ENCODE data around the gene FRMD4A.

FRMD4A gene

DNA sequence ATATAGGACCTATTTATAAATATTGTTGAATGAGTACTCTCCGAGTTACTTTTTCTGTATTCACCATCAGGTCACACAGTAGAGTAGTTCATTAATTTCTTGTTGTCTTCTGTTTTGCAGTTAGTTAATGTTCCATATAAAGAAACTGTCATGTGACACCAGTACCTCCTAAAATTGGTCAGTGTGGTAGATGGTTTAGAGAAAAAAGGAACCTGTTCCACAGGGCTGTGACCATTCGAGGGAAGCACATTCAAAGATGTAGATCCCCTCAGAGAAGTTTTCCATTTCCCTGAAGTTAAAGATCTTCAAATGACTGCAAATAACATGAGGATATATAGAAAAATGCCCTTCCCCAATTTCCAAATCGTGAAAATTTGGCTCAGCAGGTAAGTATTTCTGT, 698.3 kb downstream of the FRMD4A start:
- DNase-seq (ENCODE audit: low read depth, low spot score) = no peak

DNA sequence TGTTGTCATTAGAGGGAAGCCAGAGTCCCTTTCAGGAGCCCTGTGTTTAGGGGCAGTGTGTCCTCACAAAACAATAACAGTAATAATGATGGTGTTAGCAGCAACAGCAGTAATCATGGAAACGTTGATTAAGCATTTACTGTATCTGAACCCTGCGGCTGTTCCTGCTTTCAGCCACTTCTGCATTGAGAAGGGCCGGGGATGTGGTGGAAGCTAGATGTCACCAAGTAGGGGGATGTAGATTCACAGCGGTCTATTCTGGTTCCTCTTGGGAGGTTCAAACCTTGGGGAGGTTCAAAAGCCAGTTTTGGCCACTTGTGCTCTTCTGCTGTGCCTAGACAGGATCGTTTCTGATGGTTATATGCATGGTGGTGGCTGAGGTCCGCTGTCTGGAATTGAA, 699.1 kb downstream of the FRMD4A start:
- no peak for DNase-seq (ENCODE audit: low read depth, low spot score)

DNA sequence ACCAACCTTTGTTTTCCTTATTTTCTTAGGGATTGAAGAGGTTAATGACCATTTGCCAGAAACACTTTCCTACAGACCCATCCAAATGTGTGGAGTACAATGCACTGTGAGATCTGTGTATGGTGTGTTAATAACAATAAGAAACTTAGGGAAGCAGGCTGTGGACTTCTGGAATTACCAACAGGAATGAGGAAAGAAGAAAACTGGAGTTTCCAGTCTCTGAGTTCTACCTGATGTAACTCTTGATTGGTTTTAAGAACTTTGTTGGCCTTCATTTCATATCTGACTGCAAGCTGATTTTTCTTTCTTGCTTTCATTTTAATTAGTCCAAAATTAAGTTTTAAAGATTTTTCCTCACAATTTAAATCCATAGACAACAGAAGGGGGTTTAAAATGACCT, 700.5 kb downstream of the FRMD4A start:
- no peak for DNase-seq (ENCODE audit: low read depth, low spot score)

DNA sequence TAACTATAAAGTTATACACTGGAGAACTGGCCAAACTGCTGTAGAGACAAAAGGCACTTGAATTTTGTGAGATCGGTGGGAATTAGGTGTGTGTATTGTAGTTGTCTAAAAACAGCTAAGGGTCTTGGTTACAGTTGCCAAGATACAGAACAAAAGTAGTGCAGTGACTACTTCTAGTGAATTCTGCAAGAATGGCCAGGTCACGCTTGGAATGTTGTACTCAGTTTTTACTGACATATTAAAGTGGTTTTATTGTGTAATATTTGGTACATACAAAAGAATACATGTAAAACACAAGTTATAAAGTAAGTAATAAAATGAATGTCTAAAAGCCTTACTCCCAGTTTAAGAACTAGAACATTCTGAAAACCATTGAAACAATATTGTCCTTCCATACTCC, 701.6 kb downstream of the FRMD4A start:
- peak; percentile 44 for DNase-seq (ENCODE audit: low read depth, low spot score)

DNA sequence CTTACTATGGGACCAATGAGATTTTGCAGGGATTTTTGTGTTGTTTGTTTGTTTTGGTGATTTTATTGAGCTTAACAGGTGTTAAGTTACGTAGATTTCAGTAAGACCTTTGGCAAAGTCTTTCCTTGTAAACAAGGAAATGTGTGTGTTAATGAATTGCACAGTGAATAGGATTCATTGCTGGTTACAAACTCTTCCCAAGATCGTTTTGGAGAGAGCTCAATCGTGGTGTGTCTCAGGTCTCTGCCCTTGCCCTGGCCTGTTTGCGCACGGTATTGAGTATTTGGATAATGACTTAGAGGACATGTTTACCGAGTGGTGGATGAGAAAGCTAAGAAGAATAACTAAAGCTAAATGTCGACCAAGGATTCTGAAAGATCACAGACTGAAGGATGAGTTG, 702.1 kb downstream of the FRMD4A start:
- no peak for DNase-seq (ENCODE audit: low read depth, low spot score)

DNA sequence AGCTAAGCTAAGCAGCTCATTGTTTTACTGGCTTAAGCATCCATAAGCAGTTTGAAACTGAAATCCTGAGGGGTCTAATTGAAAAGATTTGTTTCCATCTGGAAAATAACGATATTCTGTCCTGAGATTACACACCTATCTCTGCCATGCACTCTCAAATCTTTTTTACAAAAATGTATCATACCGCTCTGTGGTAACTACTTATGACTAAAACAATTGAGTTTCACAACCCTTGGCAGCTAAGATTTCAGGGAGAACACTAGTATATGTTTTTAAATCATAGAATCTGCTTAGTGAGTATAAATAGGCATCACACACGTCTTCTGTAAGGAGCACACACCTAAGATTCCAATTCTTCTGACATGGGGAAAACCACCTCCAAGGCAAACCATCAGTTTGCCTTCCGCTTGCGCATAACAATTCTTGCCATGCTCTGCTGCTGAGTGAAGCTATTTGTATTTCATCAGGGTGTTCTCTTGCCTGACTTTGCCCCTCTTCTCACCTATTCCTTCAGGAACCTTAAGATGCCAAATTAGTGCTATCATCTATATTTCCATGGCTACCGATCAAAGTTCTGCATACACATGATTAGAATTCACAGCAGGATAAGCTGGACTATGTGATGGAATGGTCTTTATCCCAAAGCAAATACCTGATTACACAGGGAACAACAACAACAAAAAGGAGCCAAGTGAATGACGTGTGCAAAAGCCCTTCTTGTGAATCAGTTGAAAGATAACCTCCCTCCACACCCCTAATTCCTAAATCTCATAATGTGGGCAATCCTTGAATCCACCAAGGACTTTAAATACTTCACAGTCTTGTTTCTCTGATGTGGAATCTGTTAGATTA, 703.0 kb downstream of the FRMD4A start:
- no peak for DNase-seq (ENCODE audit: low read depth, low spot score)

DNA sequence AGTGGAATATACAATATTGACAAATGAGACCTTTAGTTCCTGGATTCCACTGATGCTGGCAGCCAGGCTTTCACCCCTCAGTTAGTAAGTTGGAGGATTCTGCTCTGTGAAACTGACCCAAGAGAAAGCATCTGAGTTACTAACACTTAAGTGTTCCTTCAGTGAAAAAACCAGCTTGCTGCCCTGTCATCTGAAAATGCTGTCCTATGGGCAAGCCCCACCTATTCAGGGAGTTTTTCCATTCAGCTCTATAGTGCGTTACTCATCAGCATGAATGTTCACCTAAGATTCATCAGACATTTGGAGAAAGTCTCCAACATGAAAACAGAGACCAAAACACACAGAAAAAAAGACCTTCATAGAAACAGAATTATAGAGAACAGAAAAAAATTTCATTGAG, 706.1 kb downstream of the FRMD4A start:
- DNase-seq (ENCODE audit: low read depth, low spot score) = no peak

DNA sequence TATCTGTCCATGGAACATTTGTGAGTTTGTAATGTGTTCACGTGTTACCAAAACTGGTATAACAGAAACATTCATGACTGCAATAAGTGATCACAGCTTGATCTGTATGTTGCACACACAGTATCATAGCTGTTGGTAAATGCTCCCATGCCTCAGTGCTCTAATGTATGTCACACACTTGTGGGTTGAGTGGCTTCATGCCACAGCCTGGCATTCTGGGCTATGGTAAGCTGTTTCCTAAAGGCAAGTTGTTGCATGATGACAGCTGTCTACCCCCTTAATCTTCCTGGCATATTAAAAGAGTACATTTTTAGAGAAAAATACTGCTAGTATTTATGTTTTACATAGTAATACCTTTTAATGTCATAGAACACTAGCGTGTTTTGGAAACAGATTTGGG, 708.8 kb downstream of the FRMD4A start:
- DNase-seq (ENCODE audit: low read depth, low spot score) = no peak

DNA sequence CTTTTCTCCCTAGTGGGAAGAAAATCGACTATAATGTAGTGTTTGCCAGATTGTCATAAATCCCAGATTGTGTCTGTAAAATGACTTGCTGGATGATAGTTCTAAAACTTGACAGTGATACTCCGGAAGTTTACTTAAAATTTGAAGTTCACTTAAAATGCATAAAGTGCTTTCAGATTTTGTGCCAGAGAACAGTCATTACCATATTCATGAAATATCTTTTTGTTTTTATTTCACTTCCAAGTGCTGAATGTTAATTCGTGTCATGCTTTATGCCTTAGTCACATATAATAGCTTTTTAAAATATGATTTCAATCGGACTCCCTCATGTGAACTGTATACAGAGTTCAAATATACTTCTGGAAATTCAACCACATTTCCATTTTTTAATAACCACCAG, 713.6 kb downstream of the FRMD4A start:
- DNase-seq (ENCODE audit: low read depth, low spot score) = no peak

DNA sequence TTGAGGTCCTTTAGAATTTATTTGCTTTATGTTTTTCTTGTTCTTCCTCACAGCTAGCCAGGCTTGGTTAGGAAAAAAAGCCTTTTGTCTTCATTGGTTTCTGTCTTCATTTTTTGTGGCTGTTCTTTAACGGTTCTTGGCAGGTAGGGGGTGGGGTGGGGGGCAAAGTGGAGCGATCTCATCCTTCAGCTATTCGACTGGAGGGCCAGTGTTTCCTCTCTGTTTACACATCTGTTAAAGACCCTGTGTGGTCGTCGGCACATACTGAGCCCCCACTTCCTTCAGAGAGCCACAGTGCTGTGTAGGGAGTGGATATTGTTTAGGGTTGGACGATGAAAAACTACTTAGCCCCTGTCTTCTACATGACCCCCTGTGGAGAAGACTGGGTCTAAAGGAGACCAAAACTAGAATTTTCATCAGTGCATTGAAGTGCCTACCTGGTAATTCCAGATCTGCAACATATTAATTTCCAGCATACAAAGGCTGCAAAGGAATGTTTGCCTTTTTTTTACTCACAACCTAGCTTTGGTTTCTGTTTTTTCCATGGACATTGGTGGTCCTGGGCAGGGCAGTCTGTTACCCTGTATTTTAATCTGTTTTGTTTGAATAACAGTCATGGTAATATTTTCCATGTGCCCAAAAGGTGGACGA, 714.9 kb downstream of the FRMD4A start:
- peak; percentile 65 for DNase-seq (ENCODE audit: low read depth, low spot score)

DNA sequence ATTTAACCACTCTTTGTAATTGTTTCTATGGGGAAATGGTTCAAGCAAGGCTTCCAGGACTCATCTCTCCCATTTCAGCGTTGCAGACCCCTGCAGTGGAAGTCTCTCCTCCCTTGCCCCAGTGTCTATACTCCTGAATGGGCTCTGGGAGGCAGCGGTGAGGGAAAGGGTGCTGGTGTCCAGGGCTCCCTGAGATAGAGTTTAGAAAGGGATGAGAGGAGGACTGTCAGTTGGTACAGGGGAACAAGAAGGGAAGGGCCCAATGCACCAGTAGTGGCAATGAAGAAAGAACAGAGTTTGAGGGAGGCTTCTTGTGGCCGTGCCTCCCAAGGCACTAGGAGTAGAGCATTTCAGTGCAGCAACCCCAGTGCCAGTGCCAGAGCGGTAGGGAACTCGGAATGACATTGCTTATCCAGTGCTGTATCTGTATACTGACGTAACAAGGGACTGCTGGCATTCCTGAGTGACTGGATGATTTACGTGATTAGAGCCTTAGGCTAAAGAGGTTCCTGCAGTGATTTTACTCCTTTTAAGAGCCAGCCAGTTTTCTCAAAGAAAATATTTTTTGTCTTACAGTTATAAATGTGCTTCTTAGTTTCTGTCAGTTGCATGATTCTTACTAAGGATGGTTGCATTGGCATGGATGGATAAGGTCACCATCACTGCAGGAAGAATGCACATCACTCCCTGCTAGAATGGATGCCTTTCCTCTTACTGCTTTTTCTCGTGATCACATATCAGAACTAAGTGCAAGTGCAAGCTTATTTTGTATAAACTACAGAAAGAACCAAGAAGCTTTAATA, 716.0 kb downstream of the FRMD4A start:
- DNase-seq (ENCODE audit: low read depth, low spot score) = peak; percentile 77

DNA sequence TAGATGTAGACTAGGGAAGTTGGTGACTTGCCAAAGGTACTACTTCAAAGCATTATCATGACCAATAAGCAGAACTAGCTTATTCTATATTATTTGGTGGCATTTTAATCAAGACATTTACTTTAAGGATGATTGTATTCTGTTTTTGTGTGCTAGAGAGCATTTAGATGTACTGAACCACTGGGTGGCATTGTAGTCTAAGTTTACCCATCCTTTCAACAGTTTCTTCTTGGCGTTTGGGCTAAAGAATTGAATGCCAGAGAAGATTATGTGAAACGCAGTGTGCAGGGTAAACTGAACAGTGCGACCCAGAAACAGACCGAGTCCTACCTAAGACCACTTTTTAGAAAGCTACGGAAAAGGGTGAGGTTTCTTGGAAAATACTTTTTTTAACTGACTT, 717.2 kb downstream of the FRMD4A start:
- DNase-seq (ENCODE audit: low read depth, low spot score) = peak; percentile 73

DNA sequence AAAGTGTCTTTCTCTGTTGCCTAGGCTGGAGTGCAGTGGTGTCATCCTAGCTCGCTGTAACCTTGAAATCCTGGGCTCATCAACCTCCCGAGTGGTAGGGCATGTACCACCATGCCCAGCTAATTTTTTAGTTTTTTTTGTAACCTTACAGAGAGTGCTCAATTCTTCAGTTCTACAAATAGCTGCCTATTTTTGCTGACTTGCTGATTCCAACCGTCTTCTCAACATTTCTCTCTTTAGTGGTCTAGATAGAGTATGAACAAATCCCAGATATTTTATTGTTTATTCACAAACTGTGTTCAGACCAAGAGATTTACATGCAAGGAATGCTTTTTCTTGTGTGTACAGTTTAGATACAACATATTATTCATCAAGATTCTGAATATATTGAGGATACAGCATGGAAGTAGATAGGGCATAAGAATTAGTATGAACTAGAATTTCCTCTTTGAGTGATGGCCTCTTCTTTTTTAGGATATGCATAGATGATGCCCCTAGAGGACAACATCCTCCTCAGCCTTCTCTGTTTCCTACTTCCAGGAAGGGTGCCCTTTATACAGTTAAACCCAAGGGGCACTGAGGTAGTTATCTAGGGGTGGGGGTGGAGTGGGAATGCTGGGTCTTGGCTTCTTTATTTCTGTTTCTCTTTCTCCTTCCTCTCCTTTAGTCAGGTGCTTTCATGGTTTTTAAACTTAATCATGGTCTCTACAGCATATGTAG, 717.9 kb downstream of the FRMD4A start:
- DNase-seq (ENCODE audit: low read depth, low spot score) = no peak

DNA sequence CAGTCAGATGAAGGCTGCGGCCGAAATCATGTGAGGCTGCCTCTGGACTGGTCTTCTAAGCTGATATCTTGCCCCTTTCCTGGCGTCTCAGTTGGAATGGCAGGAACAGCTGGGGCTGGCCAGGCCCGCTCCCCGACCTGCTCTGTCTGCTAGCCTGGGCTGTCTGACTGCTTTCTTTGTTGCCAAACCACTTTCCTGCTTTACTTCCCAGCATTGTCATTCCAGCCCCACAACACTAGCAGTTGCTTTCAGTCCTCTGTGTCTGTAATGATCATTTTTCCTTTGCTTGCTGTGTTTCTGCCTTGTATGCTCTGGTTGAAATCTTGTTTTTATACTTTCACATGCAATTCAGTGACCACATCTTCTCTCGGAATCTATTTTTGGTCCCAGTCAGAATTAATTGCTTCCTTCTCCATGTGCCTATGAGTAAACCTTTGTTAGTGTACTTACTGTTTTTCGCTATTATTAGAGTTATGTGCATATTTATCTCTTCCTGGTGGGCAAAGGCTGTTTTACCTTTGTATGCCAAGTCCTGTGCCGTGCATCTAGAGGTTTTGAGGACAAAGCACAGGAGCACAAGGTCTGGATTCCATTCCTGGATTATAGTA, 722.4 kb downstream of the FRMD4A start:
- DNase-seq (ENCODE audit: low read depth, low spot score) = peak; percentile 55

DNA sequence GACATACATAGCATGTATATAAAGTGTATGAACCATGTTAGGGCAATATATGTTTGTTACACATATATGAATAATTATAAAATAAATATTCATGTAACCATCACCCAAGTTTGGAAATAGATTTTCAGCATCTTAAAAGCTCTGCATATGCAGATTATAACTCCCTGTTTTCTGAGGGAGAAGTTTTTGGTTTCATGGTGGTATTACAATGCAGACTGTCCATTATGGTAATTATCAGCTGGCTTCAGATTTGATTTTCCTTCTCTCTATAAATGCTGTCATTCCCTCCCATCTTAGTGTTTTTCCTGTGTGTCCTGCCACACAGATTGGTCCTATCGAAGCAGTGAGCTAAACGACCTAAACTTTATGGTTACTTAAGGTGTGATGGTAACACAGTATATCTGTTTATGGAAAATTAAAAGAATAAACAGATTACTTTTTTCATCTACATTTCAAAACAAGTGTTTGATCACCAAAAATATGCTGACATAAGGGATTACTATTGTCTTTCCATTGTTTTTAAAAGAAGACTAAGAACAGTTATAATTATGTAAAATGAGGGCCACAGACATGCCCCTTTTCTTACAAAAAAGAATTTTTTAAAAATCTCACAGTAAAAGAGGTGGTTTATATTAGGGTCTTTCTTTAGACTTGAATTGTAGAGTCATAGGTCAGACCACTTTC, 726.2 kb downstream of the FRMD4A start:
- no peak for DNase-seq (ENCODE audit: low read depth, low spot score)

DNA sequence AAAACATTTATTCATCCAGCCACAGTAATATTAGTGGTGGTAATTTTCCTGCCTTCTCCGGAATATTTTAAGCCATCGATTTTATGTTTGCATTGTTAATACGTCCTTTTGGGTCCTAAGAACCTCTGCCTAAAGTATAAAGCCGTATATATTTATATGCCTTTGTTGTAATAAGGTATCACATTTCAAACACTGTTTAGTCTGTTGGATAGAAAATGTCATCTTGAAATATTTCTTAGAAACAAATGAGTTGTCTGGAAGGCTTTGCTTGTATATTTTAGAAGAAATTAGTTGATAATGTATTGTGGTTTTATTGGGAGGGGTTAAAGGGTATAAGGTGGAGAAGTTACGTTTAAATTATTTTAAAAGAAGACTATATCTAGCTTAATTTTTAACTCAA, 732.8 kb downstream of the FRMD4A start:
- no peak for DNase-seq (ENCODE audit: low read depth, low spot score)

DNA sequence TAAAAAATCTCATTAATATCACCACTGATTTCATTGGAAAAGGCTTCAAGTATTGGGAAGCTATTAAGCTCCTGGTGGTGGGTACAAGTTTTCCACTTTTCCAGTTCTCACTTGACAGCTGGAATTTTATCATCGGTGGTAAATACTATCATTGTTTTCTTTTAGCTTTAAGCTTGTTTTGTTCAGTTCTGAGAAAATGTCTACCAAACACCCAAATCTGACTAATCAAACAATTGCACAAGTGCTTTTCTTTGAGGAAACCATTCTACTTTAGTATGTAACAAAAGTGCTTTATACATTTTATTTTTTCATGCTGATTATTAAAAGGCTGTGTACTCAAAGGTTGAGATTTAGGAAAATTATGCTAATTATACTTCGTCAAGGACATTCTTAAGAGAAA, 736.1 kb downstream of the FRMD4A start:
- no peak for DNase-seq (ENCODE audit: low read depth, low spot score)

Data from astrocyte of the hippocampus (primary cell).